Keratinocyte (primary cell): ENCODE measurements around the gene KCNMA1. TPM values are rescaled to one million over a fixed set of nuclear protein-coding genes. Genes with fewer than 3 reads are reported as not detected.

Experiments
- DNase-seq: peaks from one replicate; pipeline ENCODE4 v3.0.0-alpha.2; 2011; ENCODE audit warnings: low read depth, missing footprints, low spot score
- FAIRE-seq: peaks from 2 replicates; lab custom pipeline; 2011; peaks lifted over from hg19 to GRCh38; lab: Jason Lieb, UNC
- H2AFZ ChIP-seq: 2 replicates; pipeline ENCODE4 v1.6.0; 2012; ENCODE audit warnings: low read length, control low read depth, inconsistent platforms; ENCODE audit not compliant: control insufficient read depth
- H3K27ac ChIP-seq: 2 replicates; pipeline ENCODE4 v1.5.1; 2011; ENCODE audit warnings: low read length; ENCODE audit not compliant: control insufficient read depth, insufficient read depth
- H3K27me3 ChIP-seq: 3 replicates; pipeline ENCODE4 v1.6.0; 2011; ENCODE audit warnings: low read length; ENCODE audit not compliant: control insufficient read depth, insufficient read depth; ENCODE audit errors: extremely low read depth
- H3K36me3 ChIP-seq, 2 experiments: 2 replicates in 1 of 2; 3 replicates in 1 of 2; pipeline ENCODE4 v1.5.1; 2011; ENCODE audit warnings: low read length in 2 of 2, mild to moderate bottlenecking in 1 of 2; ENCODE audit not compliant: control insufficient read depth in 2 of 2, insufficient read depth in 2 of 2; ENCODE audit errors: extremely low read depth in 1 of 2
- H3K4me1 ChIP-seq: 3 replicates; pipeline ENCODE4 v1.5.1; 2011; ENCODE audit warnings: low read length; ENCODE audit not compliant: control insufficient read depth, insufficient read depth; ENCODE audit errors: extremely low read depth
- H3K4me2 ChIP-seq: 3 replicates; pipeline ENCODE4 v1.6.0; 2011; ENCODE audit warnings: low read depth, low read length; ENCODE audit not compliant: control insufficient read depth, insufficient read depth; ENCODE audit errors: extremely low read depth
- H3K4me3 ChIP-seq, 3 experiments: fragments of 200-600 bp in 1 of 3; sonication (generic) in 1 of 3; 2 replicates in 2 of 3; 3 replicates in 1 of 3; pipeline ENCODE4 v1.5.1; 2011 to 2016; ENCODE audit warnings: low read length in 3 of 3, mild to moderate bottlenecking in 3 of 3, control low read depth in 2 of 3, inconsistent platforms in 1 of 3, low read depth in 1 of 3, mixed read lengths in 1 of 3, mixed run types in 1 of 3, moderate library complexity in 1 of 3; ENCODE audit not compliant: control insufficient read depth in 2 of 3, insufficient read depth in 2 of 3; ENCODE audit errors: extremely low read depth in 1 of 3
- H3K79me2 ChIP-seq: 2 replicates; pipeline ENCODE4 v1.6.0; 2012; ENCODE audit warnings: low read length; ENCODE audit not compliant: control insufficient read depth, insufficient read depth
- H3K9ac ChIP-seq: 3 replicates; pipeline ENCODE4 v1.6.0; 2011; ENCODE audit warnings: low read length; ENCODE audit not compliant: control insufficient read depth, insufficient read depth; ENCODE audit errors: extremely low read depth
- H3K9me1 ChIP-seq: 3 replicates; pipeline ENCODE4 v1.6.0; 2011; ENCODE audit warnings: low read length; ENCODE audit not compliant: control insufficient read depth, insufficient read depth; ENCODE audit errors: extremely low read depth
- H3K9me3 ChIP-seq: 2 replicates; pipeline ENCODE4 v1.5.1; 2012; ENCODE audit warnings: low read depth, low read length; ENCODE audit not compliant: control insufficient read depth
- H4K20me1 ChIP-seq: 3 replicates; pipeline ENCODE4 v1.6.0; 2011; ENCODE audit warnings: low read length; ENCODE audit not compliant: control insufficient read depth, insufficient read depth; ENCODE audit errors: extremely low read depth
- CTCF ChIP-seq, 3 experiments: IDR thresholded peaks in 1 of 3; conservative IDR thresholded peaks in 1 of 3; optimal IDR thresholded peaks in 1 of 3; 2 replicates in 2 of 3; 3 replicates in 1 of 3; pipeline versions ENCODE3 to v1.5.1; 2011; ENCODE audit warnings: low read length in 3 of 3, mild to moderate bottlenecking in 3 of 3, moderate library complexity in 2 of 3, control low read depth in 1 of 3, inconsistent platforms in 1 of 3; ENCODE audit not compliant: insufficient read depth in 2 of 3; ENCODE audit errors: extremely low read depth in 1 of 3
- EZH2 ChIP-seq: IDR thresholded peaks from one replicate; pipeline ENCODE4 v1.6.1; 2012; ENCODE audit warnings: inconsistent platforms, mild to moderate bottlenecking, low read length, moderate library complexity
- dilution Hi-C: fragments of 300-500 bp; cut with MboI; formaldehyde crosslinking; loops from one replicate; pipeline ENCODE4 v1.7.0; 2020; ENCODE audit warnings: low sequenced_read_pairs; ENCODE audit not compliant: extremely low pct_ligation_motif_present
- polyA plus RNA-seq, 5 experiments: library from polyadenylated mRNA; depleted of rRNA in 3 of 5; stranded (reverse) in 3 of 5; stranded (forward) in 1 of 5; unstranded in 1 of 5; fragments of >200 nt; gene quantifications; 1 replicate in 1 of 5; 2 replicates in 3 of 5; 3 replicates in 1 of 5; pipeline versions ENCODE4 v1.2.1 to v1.2.3, GENCODE V29; 2011 to 2012; ENCODE audit warnings: missing spikeins in 2 of 5, low read depth in 1 of 5, low replicate concordance in 1 of 5

Gene KCNMA1
- polyA plus RNA-seq, 1 donor (not counting 4 experiments of a cell fraction or from before 2014, with no cell fraction given): 6.3 TPM

- no peak overlapping the region for H3K4me2 ChIP-seq
- H4K20me1 ChIP-seq: no peaks in the 10 kb centered on the region
- H2AFZ ChIP-seq: no peak overlapping the region
- H3K36me3 ChIP-seq: no peaks in the 10 kb centered on the region
- no peak overlapping the region for H3K27ac ChIP-seq
- TF ChIP-seq EZH2 (no peak), CTCF (optimal IDR thresholded peaks at IDR 0.05 in 1 of 3, IDR thresholded peaks at IDR 0.05 in 1 of 3, conservative IDR thresholded peaks at IDR 0.05 in 1 of 3; ENCODE audit: extremely low read depth in 1 of 3, insufficient read depth in 2 of 3, low read length in 3 of 3) (no peak)
- dilution Hi-C loops: no loop called here
- H3K9me3 ChIP-seq: no peaks in the 10 kb centered on the region
- H3K4me1 ChIP-seq: no peaks in the 10 kb centered on the region
- no peaks in the 10 kb centered on the region for H3K9me1 ChIP-seq
- H3K79me2 ChIP-seq: no peaks in the 10 kb centered on the region
- DNase-seq (no peak), FAIRE-seq (no peak)
- no peak overlapping the region for H3K9ac ChIP-seq
- H3K4me3 ChIP-seq: no peak overlapping the region
- no peaks in the 10 kb centered on the region for H3K27me3 ChIP-seq
These were observed 732.4 kb downstream of the KCNMA1 start for GRCh38 chr10:76905251-76905650.

DNA sequence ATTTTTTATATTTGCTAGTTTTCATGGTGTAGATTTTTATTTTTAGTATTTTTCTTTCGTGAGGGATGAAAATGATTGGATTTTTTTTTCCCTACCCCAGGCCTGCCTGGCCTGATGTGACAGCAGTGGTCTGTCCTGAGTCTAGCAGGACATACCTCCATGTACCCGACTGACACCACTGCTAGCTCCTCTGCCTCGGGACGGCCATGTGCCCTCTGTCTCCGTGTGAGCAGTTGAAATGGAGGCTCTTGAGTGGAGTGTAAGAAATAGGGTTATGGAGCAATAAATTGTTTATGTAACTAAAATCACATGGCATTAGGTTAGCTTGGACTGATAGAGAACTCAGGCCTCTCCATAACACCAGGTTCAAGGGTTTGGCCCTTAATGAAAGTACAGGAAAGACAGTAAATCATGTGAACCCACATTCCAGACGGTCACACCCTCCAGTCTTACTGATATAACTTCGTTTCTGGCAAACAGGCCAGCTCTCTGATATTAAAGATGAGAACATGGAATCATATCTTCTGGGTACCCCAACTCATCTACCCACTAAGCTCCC, 734.1 kb downstream of the KCNMA1 start:
- DNase-seq (no peak), FAIRE-seq (no peak)
- Histone ChIP-seq H3K27me3 (no peaks in the 10 kb centered on the region), H3K4me2 (no peak overlapping the region), H3K9ac (no peak overlapping the region), H3K4me3 (no peak overlapping the region), H3K9me1 (no peaks in the 10 kb centered on the region), H4K20me1 (no peaks in the 10 kb centered on the region), H3K36me3 (no peaks in the 10 kb centered on the region), H3K79me2 (no peaks in the 10 kb centered on the region), H3K9me3 (no peaks in the 10 kb centered on the region), H2AFZ (no peak overlapping the region), H3K27ac (no peak overlapping the region), H3K4me1 (no peaks in the 10 kb centered on the region)
- dilution Hi-C loops: no loop called here
- TF ChIP-seq EZH2 (no peak), CTCF (optimal IDR thresholded peaks at IDR 0.05 in 1 of 3, IDR thresholded peaks at IDR 0.05 in 1 of 3, conservative IDR thresholded peaks at IDR 0.05 in 1 of 3; ENCODE audit: extremely low read depth in 1 of 3, insufficient read depth in 2 of 3, low read length in 3 of 3) (no peak)
